NCI-H2171 treated with DMSO at 0.1 percent for 48 hours (cell line): ENCODE results near the gene RNF4.
"Not testable (repeated sequence)": the region's sequence is repeated elsewhere in the genome, so short reads cannot be mapped to it uniquely, and the experiment has no call there.

Experiments
- DNase-seq: peaks from one replicate; lab custom pipeline; 2025; lab: John Stamatoyannopoulos, UW

RNF4 gene

DNA sequence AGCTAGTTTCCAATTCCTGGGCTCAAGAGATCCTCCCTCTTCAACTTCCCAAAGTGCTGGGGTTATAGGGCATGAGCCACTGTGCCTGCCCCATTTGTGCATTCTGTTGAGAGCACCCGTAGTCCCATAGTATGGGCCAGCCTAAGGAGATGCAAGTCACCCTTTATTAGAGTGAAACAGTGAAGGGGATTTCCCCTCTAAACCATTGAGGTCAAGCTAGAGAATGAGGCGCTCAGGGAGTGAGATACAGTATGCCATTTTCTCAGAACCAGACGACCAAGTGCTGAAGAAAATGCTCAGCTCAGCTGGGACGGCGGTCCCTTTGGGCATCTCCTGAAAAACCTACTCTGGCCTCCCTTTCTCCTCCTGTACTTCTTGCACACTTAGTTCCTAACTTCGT, 18.7 kb downstream of the RNF4 start:
- DNase-seq: no peak

DNA sequence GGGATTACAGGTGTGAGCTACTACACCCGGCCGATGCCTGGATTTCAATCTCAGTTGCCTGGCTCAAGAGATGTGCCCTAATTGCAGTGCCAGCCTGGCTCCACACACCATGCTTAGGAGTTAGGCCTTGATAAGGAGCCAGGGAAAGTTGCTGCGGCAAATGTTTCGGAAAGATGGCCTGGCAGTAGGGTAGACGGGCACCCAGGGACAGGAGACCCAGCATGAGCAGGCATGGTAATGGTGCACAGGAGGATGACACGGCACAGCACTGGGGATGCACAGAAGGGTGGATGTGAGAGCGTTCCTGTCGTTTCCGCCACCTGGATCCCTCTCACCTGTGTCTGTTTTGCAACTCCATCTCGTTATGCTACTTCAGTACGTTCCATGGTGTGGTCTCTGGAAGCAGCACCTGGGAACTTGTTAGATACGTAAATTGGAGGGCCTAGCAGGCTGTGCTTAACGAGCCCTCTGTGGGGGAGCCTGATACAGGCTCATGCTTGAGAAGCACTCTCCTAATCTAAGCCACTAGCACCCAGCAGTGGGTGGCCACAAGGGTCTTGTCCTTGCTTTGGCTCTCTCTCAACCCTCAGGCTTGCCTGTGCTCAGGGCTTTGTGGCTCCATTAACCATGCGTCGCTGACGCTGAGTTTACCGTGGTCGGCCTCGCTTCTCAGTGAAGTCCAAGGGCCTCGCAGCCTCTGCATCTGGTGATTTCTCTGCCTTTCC, 20.3 kb downstream of the RNF4 start:
- no peak for DNase-seq

DNA sequence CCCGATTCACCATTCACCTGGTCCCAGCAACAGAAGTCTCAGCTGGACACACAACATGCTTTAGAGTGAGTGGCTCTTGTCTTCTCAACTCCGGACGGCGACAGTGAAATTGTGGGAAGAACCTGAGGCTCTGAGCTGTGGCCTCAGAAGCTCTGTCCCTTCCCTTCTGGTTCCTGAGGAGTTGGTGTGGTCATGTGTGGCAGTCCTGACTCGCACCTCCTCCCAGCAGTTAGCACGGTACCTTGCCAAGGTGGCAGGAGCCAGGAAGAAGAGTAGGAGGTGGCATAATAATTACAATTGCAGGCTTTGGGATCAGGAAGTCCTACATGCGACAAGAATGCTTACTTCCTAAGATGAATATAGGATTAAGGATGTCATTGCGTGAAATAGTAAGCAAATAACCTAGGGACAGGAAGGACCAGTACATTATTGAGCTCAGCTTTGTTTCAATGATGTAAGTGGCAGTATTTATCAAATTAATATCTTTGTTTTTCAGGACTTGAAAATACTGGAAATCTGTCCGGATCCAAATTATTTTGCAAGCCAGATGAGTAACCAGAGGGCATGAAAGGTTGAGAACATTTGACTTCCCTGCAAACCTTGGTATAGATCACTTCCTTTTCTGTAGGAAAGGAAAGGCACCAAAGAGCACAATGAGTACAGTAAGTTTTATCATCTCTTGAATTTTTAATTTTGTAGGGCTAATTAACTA, 21.1 kb downstream of the RNF4 start:
- DNase-seq: no peak

DNA sequence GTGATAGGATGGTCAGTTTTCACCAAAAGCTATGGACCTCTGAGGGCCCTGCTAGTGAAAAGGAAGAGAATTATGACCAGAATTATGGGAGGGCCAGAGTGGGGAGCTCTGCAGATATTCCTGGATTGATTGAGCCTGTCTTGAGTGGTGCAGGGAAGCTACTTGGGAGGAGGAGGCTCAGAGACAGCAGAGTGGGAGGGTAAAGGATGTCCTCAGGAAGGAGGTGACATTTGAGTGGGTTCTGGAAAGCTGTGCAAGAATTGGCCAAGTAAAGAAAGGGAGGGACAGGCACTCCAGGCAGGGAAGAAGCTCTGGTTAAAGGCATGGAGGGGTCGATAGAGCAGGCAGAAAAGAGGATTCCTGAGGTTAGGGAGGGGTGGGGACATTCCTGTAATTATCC, 24.1 kb downstream of the RNF4 start:
- no peak for DNase-seq

DNA sequence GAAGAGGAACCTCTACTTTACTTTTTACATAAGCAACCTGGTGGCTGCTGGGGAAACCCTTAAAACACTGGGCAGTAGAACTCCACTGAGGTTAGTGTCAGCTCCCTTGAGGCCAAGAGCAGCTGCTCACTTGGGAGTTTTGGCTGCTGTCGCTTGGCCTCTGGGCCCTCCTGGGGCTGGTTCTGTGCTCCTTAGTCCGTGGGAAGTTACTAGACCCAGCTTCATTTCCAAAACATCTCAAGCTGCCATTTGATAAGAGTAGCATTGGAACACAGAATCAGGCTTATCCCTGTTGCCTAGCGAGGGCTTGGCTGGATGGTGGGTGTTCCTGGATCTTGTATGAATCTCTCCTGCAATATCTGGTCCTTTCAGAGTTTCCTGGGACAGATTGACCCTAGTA, 26.1 kb downstream of the RNF4 start:
- DNase-seq: no peak

DNA sequence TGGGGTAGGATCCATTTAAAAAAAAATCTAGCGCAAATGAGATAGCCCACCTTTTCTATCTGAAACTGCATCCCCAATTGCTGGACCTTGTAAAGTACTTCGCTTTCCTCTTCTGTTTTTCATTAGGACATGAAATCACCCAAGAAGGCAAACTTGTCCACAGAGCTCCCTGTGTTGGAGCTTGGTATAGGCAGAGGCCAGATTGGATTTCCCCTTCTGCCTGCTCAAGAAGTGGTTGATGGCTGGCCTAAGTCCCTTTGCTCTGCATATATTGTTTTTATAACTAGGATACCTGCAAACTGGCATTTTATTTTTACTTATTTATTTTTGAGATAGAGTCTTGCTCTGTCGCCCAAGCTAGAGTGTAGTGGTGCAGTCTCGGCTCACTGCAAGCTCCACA, 28.4 kb downstream of the RNF4 start:
- no peak for DNase-seq

DNA sequence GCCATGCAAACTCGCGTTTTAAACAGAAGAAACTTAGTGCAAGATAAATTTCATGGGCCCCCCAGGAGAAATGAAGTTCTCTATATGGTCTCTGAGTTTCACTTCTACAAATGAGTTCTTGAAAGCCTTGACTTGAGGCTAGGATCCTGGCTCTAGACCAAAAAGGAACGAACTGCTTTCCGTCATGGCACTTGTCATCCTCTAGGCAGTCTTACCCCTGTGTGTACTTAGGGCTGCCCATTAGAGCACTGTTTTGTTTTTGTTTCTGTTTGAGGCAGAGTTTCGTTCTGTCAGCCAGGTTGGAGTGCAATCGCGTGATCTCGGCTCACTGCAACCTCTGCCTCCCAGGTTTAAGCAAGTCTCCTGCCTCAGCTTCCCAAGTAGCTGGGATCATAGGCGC, 29.0 kb downstream of the RNF4 start:
- DNase-seq: no peak

DNA sequence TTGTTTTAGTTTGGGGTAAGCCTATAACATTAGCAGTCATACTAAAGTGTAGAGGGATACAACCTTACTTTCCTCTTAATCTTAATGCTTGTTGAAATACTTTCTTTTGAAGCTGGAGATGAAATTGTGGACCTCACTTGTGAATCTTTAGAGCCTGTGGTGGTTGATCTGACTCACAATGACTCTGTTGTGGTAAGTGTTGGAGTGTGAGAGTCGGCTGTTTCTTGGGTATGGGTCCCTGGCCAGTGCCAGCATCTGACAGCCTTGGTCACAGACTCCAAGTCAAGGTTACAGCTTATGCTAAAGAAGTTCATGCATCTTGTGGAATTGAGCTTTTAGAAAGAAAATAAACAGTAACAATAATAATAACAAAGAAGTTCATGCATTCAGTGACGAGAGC, 31.6 kb downstream of the RNF4 start:
- no peak for DNase-seq

DNA sequence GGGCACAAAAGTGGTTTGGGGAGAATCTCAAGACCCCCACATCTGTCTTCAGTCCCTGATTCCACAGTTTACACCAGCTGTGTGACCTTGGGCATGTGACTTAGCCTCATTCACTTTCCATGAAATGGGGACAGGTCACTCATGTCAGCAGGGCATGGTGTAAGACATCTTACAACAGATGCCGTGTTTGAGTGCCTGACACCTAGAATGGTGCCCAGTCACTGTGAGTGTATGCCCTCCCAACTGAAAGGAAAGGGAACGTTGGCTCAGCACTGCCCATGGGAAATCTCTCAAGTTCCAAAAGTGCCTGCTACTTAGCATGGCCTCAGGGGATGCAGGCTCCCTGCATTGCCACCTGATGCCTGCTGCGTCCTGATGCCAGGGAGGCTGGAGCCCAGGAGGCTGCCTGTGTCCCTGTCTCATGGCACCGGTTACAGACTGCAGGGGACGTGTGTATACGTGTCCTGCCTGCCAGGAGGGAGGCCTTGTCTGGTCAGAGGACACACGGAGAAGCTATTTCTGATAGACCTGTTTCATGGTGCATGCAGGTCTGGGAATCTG, 32.2 kb downstream of the RNF4 start:
- no peak for DNase-seq

DNA sequence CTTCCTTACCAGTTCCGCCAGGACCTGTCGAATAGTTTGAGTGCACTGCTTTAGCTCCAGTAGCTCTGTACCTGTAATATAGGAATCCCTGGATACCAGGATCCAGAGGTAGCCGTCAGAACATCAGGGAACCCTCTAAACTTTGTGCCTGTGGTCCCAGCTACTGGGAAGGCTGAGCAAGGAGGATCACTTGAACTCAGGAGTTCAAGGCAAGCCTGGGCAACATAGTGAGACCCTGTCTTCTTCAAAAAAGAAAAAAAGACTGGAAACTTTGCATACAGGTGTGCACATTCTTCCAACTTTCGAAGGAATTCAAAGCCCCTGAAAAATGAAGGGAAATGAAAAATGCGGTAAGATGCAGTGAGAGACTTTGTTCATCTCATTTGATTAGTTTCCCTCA, 34.9 kb downstream of the RNF4 start:
- no peak for DNase-seq

DNA sequence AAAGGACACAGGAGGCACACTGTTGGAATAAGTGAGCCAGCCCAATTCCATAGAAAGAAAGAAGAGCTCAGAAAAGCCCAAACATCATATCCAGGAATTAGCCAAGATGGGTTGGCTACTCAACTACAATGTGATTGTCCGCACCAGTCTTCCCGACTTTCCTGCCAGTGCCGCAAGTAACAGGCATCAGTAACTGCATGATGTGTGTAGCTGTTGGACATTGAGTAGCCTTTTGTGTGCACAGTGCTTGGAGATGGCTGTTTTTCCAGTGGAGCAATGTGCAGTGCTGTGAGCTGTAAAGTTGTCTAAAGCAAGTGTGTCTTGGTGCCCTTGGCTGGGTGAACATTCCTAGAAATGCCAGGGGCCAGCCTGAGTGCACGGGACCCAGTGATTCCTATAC, 38.4 kb downstream of the RNF4 start:
- no peak for DNase-seq

DNA sequence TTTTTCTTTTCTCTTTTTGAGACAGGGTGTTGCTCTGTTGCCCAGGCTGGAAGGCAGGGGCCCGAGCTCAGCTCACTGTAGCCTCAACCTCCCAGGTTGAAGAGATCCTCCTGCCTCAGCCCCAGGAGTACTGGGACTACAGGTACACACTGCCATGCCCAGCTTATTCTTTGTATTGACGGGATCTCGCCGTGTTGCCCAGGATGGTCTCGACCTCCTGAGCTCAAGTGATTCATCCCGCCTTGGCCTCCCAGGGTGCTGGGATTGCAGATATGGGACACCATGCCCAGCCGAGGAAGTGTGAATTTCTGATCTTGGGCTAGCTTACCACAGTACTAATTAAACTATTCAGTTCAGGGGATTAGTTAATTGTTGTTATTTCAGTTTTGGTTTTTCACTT, 38.9 kb downstream of the RNF4 start:
- DNase-seq: no peak

DNA sequence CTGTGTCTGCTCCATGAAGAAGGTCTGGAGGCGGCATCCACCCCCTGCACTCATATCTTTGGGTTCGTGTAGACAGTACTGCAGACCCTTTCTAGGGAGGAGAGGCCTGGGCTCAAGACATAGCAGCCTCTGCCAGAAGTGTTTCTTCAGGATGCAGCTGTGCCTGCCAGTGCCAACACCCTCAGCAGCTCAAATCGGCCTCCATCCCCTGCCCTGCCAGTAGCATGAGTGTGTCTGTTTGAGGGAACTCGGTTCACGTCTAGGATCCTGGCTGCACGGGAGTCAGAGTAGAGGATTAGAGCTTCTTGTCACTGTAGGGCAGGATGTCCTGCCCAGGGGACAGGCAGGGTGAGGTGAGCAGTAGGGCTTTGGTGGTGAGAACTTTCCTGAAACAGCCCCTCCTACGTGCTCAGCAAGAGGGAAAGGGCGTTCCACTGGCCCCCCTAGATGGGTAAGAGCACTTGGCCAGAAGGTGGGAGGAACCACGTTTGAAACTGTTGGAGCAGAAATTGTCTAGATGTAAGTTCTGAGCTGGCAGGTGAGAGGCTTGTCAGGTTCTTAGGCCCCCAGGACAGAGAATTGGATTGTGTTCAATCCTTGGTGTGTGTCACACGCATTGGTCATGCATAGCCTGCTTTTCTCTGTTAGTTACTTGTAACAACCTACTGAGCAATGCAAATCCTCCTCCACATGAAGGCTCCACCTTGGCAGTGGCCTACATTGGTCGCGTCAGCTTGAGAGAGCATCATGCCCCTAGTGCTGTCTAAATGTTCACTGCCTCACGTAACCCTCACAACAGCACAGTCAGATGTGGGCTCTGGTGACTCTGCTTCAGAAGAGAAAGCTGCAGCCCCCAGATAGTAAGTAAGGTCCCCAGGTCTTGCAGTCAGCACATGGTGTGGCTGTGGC, 41.7 kb downstream of the RNF4 start:
- DNase-seq: no peak

DNA sequence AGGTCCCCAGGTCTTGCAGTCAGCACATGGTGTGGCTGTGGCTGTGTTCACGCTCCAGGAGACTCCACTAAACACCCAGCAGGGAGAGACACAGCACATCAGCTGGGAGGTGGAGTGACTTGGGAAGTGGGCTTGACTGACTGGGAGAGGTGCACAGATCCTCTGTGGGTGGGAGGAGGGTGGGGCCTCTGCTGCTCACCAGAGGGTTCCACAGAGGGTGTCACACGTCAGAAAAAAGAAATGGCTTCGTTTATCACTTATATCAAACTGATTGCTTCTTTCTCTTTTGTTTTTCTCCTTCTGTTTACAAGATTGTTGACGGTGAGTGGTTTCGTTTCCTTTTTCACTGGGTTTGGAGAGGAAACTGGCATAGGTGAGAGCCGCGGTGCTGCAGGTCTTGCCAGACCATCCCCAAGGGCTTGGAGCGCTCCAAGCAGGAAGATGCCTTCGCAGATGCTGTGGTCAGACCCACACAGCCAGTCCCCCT, 42.8 kb downstream of the RNF4 start:
- no peak for DNase-seq

DNA sequence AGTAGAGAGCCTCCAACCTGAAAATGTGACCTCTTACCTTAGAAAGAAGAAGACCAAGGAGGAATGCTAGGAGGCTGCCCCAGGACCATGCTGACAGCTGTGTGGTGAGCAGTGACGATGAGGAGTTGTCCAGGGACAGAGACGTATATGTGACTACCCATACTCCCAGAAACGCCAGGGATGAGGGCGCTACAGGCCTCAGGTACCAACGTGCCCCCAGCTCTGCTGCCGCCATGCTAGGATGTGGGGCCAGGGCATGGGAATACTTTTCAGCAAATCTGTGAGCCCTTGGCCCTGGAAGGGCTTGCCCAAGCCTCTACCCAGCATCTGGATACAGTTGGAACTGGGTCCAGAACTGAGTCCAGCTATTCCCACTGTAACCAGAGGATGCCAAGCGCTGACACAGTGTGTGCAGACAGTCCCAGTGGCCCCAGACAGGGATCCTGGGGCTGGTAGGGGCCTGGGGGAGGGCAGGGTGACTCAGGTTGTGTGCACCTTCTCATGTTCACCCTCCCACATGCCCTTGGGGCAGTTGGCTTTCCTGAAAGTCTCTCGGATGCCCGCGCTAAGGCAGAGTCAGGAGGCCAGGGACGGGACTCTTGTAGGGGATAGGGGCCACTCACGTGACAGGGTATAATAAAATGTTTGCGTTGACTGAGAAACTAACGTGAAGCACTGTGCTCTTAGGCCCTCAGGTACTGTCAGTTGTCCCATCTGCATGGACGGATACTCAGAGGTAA, 43.7 kb downstream of the RNF4 start:
- DNase-seq: no peak

DNA sequence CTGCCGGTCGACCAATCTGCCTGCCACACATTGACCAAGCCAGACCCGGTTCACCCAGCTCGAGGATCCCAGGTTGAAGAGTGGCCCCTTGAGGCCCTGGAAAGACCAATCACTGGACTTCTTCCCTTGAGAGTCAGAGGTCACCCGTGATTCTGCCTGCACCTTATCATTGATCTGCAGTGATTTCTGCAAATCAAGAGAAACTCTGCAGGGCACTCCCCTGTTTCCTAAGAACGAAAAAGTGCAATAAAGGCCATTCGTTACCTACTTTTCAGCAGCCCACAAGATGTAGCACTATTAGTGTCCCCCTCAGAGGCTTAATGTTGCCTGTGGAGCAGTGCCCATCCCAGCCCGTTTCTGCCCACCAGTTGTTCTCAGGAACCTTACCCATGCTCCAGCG, 45.3 kb downstream of the RNF4 start:
- not testable (repeated sequence) for DNase-seq

DNA sequence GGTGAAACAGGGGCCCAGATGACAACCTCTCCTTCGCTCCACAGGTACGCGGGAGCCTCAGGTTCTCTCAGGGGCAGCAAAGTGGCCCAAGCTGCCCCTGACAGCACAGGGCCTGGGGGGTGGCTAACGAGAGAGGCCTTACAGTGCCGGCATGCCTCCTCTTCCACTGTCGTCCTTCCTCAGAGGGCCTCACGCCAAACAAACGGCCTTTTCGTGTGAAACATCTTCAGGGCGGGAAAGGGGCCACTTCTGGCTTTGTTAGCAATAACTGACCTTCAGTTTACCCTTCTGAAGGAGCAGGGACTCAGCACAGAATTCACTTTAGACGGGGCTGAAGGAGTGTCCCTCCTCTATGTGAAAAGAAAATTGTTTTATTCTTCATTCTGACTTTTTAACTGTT, 46.0 kb downstream of the RNF4 start:
- not testable (repeated sequence) for DNase-seq

DNA sequence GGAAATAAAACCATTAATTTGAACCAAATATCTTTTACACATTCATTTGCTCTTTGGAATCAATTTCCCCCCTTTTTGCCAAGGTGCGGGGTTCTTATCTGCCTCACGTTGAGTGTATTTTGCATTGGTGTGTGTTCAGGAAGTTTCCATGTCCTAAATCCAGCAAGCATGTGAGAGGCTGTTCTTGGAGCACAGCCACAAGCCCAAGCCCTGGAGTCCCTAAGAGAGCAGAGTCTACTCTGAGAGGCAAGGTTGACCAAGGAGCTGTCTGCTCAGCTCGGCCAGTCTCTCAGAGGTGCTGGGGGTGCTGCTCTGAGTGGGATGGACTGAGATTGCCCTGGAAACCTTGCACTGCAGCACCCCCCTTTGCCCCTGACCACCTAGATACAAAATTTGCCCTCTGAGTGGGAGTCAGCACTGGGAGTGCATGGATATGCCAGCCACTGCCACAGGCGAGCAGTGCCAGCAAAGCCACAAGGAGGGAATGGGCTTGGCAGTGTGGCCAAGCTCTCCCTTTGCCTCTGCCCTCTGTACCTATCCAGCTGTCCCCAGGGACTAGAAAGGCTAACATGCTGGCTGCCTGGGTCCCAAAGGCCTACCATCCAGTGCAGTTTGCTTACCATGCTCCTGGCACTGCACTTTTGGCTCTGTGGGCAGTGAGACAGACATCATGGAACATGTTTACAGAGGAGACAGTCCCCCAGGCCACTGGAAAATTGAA, 47.1 kb downstream of the RNF4 start:
- DNase-seq: no peak

DNA sequence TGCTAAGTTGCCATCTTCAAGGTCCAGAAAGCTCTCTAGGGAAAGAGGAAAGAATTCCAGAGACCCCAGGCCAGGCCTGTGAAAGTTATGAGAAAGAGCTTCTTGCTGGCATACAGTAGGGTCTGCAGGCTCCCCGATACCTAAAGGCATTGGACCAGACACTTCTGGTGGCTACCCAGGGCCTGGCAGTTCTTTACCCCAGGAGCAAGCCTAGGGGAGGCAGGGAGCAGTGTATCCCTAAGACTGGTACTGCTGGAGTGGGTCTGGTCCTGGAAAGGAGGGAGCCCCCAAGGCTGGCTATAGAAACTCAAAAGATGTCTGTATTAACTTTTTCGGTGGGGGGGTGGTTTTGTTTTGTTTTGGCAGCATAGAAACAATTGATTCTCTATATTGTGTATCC, 47.7 kb downstream of the RNF4 start:
- no peak for DNase-seq

DNA sequence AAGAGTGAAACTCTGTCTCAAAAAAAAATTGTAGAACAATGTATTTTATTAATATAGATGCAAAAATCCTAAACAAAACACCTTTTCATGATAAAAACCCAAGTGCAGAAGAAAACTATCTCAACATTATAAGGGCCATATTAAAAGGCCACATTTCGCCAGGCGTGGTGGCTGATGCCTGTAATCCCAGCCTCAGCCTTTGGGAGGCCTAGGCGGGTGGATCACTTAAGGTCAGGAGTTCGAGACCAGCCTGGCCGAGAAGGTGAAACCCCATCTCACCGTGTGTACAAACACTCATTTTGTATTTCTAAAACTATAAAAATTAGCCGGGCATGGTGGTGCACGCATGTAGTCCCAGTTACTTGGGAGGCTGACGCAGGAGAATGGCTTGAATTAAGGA, 57.7 kb downstream of the RNF4 start:
- no peak for DNase-seq

DNA sequence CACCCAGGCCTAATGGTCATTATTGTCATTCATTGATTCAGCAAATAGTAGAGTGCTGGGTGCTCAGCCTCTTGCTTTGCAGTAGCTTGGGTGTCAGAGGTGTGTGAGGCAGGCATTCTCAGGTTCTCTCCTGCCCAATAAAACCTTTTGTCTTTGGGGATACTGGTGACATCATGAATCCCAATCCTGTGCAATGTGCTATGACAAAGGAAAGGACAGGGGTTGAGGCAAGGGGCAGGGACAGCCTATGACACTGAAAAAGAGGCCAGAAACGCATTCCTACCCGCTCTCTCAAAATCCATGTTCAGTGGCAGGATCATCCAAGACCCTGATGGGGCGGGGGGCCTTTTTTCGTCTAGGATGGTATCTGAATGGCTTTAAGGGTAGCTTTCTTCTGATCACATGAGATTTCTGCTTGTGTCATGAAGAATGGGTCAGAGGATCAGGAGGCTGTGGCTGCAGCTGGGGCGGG, 66.0 kb downstream of the RNF4 start:
- no peak for DNase-seq
